Pancreas (tissue), 10 donors: ENCODE results near the gene PANX2. TPM values are rescaled to one million over a fixed set of nuclear protein-coding genes. Genes with fewer than 3 reads are reported as not detected.
"Not testable (repeated sequence)": the region's sequence is repeated elsewhere in the genome, so short reads cannot be mapped to it uniquely, and the experiment has no call there.

Source experiments
- ATAC-seq, 4 donors: fragments of 200-7000 bp; cut with Tn5 transposase; one replicate each; pipeline versions ENCODE4 v1.8.0 to v1.9.1; 2020; ENCODE audit warnings: mild to moderate bottlenecking in 4 of 4, moderate library complexity in 4 of 4
- DNase-seq, 6 donors: peaks; one replicate each; pipeline ENCODE4 v3.0.0-alpha.2; 2020
- FAIRE-seq: peaks from 2 replicates; lab custom pipeline; 2012; peaks lifted over from hg19 to GRCh38; lab: Jason Lieb, UNC
- H3K27ac ChIP-seq, 4 donors: fragments of 200-600 bp; sonication (generic); 1 replicate in 3 of 4; 2 replicates in 1 of 4; pipeline versions ENCODE4 v1.5.0 to v1.8.0; 2020
- H3K27me3 ChIP-seq, 4 donors: fragments of 200-600 bp; one replicate each; pipeline ENCODE4 v1.8.0; 2021
- H3K36me3 ChIP-seq, 3 donors: fragments of 200-600 bp; sonication (generic) in 1 of 3; one replicate each; pipeline versions ENCODE4 v1.5.0 to v1.8.0; 2020 to 2021
- H3K4me1 ChIP-seq, 3 donors: fragments of 200-600 bp; one replicate each; pipeline ENCODE4 v1.8.0; 2021
- H3K4me3 ChIP-seq, 4 donors: fragments of 200-600 bp; sonication (generic) in 2 of 4; one replicate each; pipeline versions ENCODE4 v1.5.0 to v1.8.0; 2020 to 2021
- H3K9me3 ChIP-seq, 4 donors: fragments of 200-600 bp; one replicate each; pipeline ENCODE4 v1.8.0; 2021
- WGBS, 2 donors: extraction: QIAGEN DNeasy Blood & Tissue Kit; methylation state at CpG; one replicate each; pipeline ENCODE4 v1.1.7; 2013; 5-methylcytosine and 5-hydroxymethylcytosine counted together
- intact Hi-C, 3 donors: fragments of 100-400 bp; cut with DNase I; formaldehyde crosslinking; loops; one replicate each; pipeline versions ENCODE4 v1.11.1 to v1.14.2; 2022
- polyA plus RNA-seq, 2 donors: library from polyadenylated mRNA; stranded (reverse); fragments of 200-250 nt; gene quantifications; one replicate each; pipeline ENCODE4 v1.2.3, GENCODE V29; 2013
- total RNA-seq, 6 donors: library from RNA; stranded (reverse); fragmentation: NEBNext Ultra II Directional in 4 of 6; extraction: Animal tissue kit (Norgen Biotek cat#: 25700) in 4 of 6; gene quantifications; one replicate each; pipeline versions ENCODE4 v1.2.1 to v1.2.4, GENCODE V29; 2021 to 2023
- TF ChIP-seq, protein P1 (sequence below), 4 donors: fragments of 200-600 bp; sonication (generic) in 3 of 4; IDR thresholded peaks; one replicate each; pipeline versions ENCODE4 v1.5.0 to v1.8.0; 2021; ENCODE audit warnings: antibody characterized with exemption in 4 of 4
- donor health status: healthy with polysubstance abuse.
- donor health status: DM: no; HTN: no; CAD: no; lungs with moderate emphysema.
- donor health status: DM: no; HTN: no; CAD: no.
- donor health status: control.
- donor health status: control.
- donor health status: Bipolar disorder and iron deficiency.
- donor health status: DM: yes; HTN: yes; CAD: no.
- donor health status: DM: no; HTN: no; CAD: no.
- donor health status: DM: no; HTN: no; CAD: no.
- donor health status: DM: yes; HTN: yes; CAD: no.

PANX2 gene
- total and polyA plus RNA-seq, 8 donors: 0.31 to 3.5 (median 0.67) TPM

DNA sequence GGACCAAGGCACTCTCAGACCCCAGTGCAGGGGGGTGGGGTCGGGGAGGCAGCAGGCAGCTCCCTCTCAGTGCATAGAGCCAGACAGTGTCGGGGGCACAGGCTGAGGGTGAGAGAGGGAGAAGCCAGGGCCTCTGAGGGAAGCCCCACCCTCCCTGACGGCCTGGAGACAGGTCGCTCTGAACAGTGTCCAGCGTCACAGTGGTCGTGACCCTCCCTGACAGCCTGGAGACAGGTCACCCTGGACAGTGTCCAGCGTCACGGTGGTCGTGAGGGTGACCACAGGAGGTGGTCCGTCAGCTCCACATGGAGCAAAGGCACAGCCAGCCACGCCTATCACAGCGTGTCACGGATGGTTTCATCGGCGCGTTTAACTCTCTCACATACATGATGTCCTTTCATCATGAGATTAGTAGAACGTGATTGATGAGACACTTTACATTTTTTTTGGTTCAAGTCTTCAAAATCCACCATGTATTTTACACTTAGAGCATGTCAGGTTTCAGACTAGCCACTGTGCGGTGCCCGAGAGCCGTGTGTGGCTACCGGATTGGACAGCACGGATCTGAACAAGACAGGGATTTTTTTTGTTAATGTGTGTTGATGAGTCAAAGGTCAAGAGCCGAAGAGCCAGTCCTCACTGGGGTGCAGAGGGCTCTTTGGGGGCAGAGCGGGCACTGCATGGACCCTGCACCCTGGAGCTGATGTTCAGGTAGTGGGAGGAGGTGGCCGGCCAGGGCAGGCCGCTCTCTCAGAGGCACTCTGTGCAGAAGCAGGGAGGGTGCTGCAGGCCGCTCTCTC, 23.9 kb upstream of the PANX2 start:
- WGBS, 2 donors: 28 to 40% methylated on average over 26 to 27 of the region's 27 CpGs
- intact Hi-C loops: loop anchor here in 1 of 3 donors (2.0 kb wide), 1 partner anchor 64 kb away; no protein-coding TSS in a partner anchor
- Histone ChIP-seq H3K27me3 (no peaks in the 10 kb centered on the region), H3K4me1 (no peaks in the 10 kb centered on the region), H3K27ac (no peak overlapping the region), H3K36me3 (no peaks in the 10 kb centered on the region), H3K4me3 (no peak overlapping the region), H3K9me3 (no peaks in the 10 kb centered on the region)
- DNase-seq (peak in 5 of 6 donors; percentile 48 to 82 (median 68)), ATAC-seq (peak; percentile 60 to 78 (median 74)), FAIRE-seq (no peak)
- TF ChIP-seq, protein P1, sequence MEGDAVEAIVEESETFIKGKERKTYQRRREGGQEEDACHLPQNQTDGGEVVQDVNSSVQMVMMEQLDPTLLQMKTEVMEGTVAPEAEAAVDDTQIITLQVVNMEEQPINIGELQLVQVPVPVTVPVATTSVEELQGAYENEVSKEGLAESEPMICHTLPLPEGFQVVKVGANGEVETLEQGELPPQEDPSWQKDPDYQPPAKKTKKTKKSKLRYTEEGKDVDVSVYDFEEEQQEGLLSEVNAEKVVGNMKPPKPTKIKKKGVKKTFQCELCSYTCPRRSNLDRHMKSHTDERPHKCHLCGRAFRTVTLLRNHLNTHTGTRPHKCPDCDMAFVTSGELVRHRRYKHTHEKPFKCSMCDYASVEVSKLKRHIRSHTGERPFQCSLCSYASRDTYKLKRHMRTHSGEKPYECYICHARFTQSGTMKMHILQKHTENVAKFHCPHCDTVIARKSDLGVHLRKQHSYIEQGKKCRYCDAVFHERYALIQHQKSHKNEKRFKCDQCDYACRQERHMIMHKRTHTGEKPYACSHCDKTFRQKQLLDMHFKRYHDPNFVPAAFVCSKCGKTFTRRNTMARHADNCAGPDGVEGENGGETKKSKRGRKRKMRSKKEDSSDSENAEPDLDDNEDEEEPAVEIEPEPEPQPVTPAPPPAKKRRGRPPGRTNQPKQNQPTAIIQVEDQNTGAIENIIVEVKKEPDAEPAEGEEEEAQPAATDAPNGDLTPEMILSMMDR (IDR thresholded peaks at IDR 0.05): peak; percentile 8 to 56 (median 39)

DNA sequence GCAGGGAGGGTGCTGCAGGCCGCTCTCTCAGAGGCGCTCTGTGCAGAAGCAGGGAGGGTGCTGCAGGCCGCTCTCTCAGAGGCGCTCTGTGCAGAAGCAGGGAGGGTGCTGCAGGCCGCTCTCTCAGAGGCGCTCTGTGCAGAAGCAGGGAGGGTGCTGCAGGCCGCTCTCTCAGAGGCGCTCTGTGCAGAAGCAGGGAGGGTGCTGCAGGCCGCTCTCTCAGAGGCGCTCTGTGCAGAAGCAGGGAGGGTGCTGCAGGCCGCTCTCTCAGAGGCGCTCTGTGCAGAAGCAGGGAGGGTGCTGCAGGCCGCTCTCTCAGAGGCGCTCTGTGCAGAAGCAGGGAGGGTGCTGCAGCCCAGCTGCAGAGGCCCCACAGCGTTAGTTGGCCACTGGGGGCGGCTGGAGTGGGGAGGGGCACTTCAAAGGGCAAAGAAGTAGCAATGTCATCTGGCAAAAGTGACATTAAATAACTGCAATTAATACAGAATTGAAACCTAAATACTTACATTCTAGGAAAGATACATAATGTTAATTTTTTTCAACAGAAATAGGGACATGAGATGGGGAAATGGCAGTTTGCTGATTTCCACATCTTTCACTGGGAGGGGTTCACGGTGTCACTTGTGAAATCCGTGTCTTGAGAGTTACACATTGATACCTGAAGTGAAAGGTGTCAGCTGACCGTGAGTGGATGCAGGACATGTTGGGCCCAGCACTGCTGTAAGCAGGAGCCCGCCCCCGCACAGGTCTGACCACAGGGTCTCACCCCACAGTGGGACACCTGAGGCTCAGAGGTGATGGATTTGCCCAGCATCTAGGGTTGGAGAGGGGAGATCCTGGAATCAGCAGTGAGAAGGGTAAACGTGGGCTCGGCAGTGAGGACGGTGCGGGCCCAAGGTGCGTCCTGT, 23.0 kb upstream of the PANX2 start:
- H3K9me3 ChIP-seq, DNase-seq, H3K27ac ChIP-seq, ATAC-seq, H3K4me1 ChIP-seq, H3K27me3 ChIP-seq, H3K4me3 ChIP-seq, FAIRE-seq, H3K36me3 ChIP-seq: not testable (repeated sequence)
- 86 to 88% methylated on average over 13 to 15 of the region's 26 CpGs for WGBS, 2 donors
- intact Hi-C loops: loop anchor here in 2 of 3 donors (2.0 kb wide), 1 partner anchor 63 kb away; no protein-coding TSS in a partner anchor

DNA sequence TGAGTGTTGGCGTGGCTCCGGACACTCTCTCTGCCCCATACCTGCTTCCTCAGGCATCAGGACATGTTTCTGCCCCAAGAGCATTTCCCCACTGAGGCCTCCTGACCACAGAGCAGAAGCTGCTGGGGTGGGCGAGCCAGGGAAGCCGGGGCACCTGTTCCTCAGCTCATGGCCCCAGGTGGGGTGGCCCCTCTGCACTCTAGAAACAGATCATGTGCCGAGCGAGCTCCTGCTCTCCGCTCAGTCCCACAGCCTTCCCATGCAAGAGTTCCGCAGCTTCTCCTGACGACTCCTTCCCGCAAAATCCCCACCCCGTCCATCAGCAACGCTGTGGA, 22.4 kb upstream of the PANX2 start:
- TF ChIP-seq, protein P1 (IDR thresholded peaks at IDR 0.05): no peak
- Histone ChIP-seq H3K36me3 (no peaks in the 10 kb centered on the region), H3K27ac (no peak overlapping the region), H3K4me3 (no peak overlapping the region), H3K9me3 (no peaks in the 10 kb centered on the region), H3K27me3 (no peaks in the 10 kb centered on the region), H3K4me1 (no peaks in the 10 kb centered on the region)
- WGBS, 2 donors: 87 to 92% methylated on average over 12 of the region's 12 CpGs
- FAIRE-seq (no peak), ATAC-seq (no peak), DNase-seq (no peak)
- intact Hi-C loops: loop anchor here in 1 of 3 donors (2.0 kb wide), 1 partner anchor 63 kb away; no protein-coding TSS in a partner anchor

DNA sequence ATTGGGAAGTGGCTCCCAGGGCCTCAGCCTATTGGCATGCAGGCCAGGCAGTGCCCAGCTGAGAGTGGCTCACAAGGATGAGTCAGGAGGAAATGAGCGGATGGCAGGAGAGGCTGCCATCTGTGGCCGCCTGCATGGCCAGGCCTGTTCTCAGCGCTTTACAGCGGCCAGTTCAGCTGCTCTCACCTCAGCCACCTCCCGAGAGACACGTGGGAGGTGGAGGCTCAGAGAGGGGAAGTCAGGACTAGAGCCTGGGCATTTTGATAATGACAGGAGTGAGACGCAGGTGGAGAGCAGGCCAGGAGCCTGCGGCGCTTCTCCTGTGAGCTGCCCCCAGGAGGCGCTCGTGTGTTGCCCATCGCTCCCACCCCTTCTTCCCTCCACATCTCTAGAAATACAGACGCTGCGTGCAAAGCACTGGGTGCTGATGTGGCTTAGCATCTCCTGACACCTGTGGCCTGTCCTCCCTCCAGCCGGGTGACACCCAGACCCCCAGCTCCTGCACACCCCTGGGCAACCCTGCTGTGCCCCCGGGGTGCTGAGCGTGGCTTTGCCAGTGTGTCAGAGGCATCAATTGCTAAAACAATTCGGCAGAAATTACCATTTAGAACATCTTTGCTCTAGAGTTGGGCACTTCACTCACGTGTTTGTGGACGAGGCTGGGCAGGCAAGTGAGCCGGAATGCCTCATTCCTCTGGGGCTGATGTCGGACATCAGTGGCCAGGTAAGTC, 21.4 kb upstream of the PANX2 start:
- intact Hi-C loops: loop anchor here in 1 of 3 donors (2.0 kb wide), 1 partner anchor 62 kb away; no protein-coding TSS in a partner anchor
- no peaks in the 10 kb centered on the region for H3K27me3 ChIP-seq
- WGBS, 2 donors: 28 to 36% methylated on average over 21 to 22 of the region's 22 CpGs
- ATAC-seq (peak; percentile 79 to 94 (median 89)), DNase-seq (peak; percentile 47 to 83 (median 72)), FAIRE-seq (no peak)
- no peak overlapping the region for H3K27ac ChIP-seq
- no peaks in the 10 kb centered on the region for H3K36me3 ChIP-seq
- no peaks in the 10 kb centered on the region for H3K4me1 ChIP-seq
- no peak overlapping the region for H3K4me3 ChIP-seq
- TF ChIP-seq, protein P1 (IDR thresholded peaks at IDR 0.05): peak; percentile 63 to 74 (median 66)
- no peaks in the 10 kb centered on the region for H3K9me3 ChIP-seq
